ENCODE results near the gene MS4A8. TPM values are rescaled to one million over a fixed set of nuclear protein-coding genes. Genes with fewer than 3 reads are reported as not detected.

The MS4A8 gene
- total RNA-seq, 1 donor from 2014 or later: not detected

- TF ChIP-seq CTCF (conservative IDR thresholded peaks at IDR 0.05; ENCODE audit: low read depth, low read length): peak; percentile 14
- H3K4me3 ChIP-seq (ENCODE audit: low read depth, low read length): no peak overlapping the region
- DNase-seq (ENCODE audit: low read depth): no peak
These were observed 64.4 kb downstream of the MS4A8 start for GRCh38 chr11:60763692-60764369.

GRCh38 chr11:60764879-60765278 lies 65.5 kb downstream of the MS4A8 start:
- no peak overlapping the region for H3K4me3 ChIP-seq (ENCODE audit: low read depth, low read length)
- TF ChIP-seq CTCF (conservative IDR thresholded peaks at IDR 0.05; ENCODE audit: low read depth, low read length): no peak
- DNase-seq (ENCODE audit: low read depth): no peak

- no peak for TF ChIP-seq CTCF (conservative IDR thresholded peaks at IDR 0.05; ENCODE audit: low read depth, low read length)
- no peak for DNase-seq (ENCODE audit: low read depth)
- H3K4me3 ChIP-seq (ENCODE audit: low read depth, low read length): no peak overlapping the region
These were observed 65.9 kb downstream of the MS4A8 start for GRCh38 chr11:60765355-60765754.

Other genes with a start within 250 kb of the MS4A8 start
- gene MS4A1, start 243.8 kb upstream of the MS4A8 start, total RNA-seq: not detected in 2 replicates
- gene MS4A12, start 206.8 kb upstream of the MS4A8 start, total RNA-seq: not detected in 2 replicates
- not detected in 2 replicates for gene MS4A13, start 184.2 kb upstream of the MS4A8 start, total RNA-seq
- gene MS4A18, start 25.1 kb downstream of the MS4A8 start, total RNA-seq: not detected in 2 replicates
- gene MS4A15, start 57.3 kb downstream of the MS4A8 start, total RNA-seq: not detected in 2 replicates
- not detected in 2 replicates for gene MS4A10, start 85.7 kb downstream of the MS4A8 start, total RNA-seq
- 38.6 and 61.5 TPM in 2 replicates for gene CCDC86, start 142.5 kb downstream of the MS4A8 start, total RNA-seq
- 0.29 TPM in 1 of 2 replicates, not detected in the other for gene PTGDR2, start 156.3 kb downstream of the MS4A8 start, total RNA-seq
- gene ZP1, start 167.9 kb downstream of the MS4A8 start, total RNA-seq: not detected in 2 replicates
- 73.2 and 159 TPM in 2 replicates for gene PRPF19, start 207.0 kb downstream of the MS4A8 start, total RNA-seq
- 95.4 and 119 TPM in 2 replicates for gene TMEM109, start 214.5 kb downstream of the MS4A8 start, total RNA-seq
- 150 and 287 TPM in 2 replicates for gene TMEM132A, start 224.8 kb downstream of the MS4A8 start, total RNA-seq

All from epithelial cell of proximal tubule (primary cell).